H54 (cell line): ENCODE data around the gene PCF11.

Experiments
- DNase-seq: peaks from one replicate; pipeline ENCODE4 v3.0.0; 2011; ENCODE audit warnings: low spot score, mixed read lengths; ENCODE audit not compliant: insufficient read length
- FAIRE-seq: peaks from 3 replicates; lab custom pipeline; 2011; peaks lifted over from hg19 to GRCh38; lab: Jason Lieb, UNC
- POLR2A ChIP-seq: IDR thresholded peaks from 2 replicates; pipeline ENCODE4 v1.6.1; 2011; ENCODE audit warnings: low read depth, mild to moderate bottlenecking, low read length

The PCF11 gene

DNA sequence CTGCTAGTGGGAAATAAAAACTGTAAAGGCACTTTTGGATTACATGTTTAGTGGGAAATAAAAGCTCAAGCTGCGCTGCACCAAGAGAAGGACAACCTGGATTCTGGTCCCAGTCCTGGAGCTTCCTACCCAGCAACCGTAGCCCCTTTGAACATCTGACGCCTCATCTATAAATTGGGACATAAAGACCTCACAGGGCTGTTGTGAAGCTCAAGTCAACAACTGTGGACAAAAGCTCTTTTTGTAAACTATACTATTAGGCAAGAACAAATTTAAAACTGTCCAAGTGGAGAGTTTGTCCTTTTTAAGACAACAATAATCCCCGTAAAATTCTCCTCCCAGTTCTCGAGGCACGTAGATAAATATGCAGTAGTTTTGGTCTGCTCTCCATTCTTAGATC is 17.6 kb upstream of the PCF11 start:
- no peak for TF ChIP-seq POLR2A
- FAIRE-seq: no peak
- DNase-seq: no peak

DNA sequence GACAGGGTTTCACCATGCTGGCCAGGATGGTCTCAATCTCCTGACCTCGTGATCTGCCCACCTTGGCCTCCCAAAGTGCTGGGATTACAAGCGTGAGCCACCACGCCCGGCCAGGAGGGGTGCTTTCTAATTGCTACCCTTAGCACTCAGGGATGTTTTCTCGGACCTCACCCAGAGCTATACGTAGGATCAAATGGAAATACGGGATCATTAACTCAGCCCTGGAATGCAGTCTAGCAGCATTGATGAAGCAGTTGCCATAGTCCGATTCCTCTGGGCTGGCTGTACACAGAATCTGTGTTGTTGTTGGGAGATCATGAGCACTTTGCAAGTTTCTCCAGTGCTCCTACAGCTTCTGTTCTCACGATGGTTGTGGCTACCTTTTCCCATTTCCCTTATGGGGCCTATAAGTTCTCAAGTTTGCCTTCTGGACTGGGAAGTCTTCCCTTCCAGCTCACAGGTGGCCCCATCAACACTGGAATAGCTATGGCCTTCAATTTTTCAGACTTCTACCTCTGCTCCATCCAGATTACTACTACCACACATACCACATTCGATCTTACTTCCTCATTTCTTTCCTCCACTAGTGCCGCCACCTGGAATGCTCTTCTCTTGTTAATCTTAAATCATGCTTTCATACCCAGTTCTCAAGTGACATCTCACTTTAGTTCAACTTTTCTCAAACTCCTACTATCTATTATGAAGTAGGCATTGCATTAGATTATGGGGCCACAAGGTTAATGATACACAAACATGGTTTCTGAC is 16.1 kb upstream of the PCF11 start:
- FAIRE-seq (no peak), DNase-seq (no peak)
- no peak for TF ChIP-seq POLR2A

DNA sequence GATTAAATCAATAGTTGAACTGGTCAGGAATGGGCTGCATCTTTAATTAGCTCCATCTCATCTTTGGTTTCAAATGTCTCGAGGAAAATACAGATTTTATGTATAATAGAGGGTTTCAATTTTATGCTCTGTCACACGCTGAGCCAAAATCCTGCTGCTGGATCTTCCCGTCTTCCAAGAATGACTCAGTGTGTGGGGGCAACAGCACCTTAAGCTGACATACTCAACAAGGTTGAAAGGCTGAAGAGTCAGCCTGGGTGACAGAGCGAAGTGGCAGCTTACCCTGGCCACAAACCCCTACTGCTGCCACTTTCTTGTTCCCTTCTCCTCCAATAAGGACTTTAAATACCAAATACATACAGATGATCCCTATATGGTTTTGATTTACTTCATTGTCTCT is 9.0 kb upstream of the PCF11 start:
- FAIRE-seq: peak; percentile 23
- no peak for DNase-seq
- TF ChIP-seq POLR2A: no peak

DNA sequence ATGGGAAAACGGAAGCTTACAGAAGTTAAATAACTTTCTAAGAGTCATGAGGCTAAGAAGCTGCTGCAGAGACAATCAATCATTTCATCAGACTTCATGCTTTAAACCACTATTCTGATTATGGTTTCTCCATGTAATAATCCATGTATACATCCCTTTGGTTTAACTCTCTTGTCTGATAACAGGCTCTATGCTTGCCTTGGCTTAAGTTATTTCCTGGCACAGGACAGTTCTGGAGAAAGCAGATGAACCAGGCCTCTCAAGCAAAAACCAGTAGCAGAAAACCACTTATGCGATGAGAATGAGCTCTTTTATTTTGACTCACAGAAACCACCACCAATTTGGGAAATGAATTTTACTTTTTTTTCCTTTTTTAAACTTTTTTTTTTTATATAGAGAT is 6.5 kb upstream of the PCF11 start:
- DNase-seq: no peak
- no peak for TF ChIP-seq POLR2A
- FAIRE-seq: no peak

DNA sequence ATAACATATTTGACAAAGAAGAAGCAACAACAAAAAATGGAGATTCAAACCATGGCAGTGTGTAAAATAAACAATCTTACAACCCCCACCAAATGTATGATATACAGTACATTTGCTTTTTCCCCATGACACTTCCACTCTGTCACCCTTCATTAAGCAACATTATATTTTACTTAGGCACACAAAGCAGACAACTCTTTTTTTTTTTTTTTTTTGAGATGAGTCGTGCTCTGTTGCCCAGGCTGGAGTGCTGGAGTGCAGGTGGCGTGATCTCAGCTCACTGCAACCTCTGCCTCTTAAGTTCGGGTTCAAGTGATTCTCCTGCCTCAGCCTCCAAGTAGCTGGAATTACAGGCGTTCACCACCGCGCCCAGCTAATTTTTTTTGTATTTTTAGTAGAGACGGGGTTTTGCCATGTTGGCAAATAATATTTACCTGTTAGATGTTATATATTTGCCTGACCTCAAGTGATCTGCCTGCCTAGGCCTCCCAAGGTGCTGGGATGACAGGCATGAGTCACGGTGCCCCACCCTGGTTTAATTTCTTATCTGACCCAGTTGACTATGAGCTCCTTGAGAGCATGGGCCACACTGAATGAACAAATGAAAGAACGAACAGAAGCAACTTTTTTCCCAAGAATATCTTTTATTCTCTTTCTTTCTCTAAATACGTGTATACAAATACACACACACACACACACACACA is 5.5 kb upstream of the PCF11 start:
- no peak for DNase-seq
- FAIRE-seq: peak; percentile 50
- no peak for TF ChIP-seq POLR2A

DNA sequence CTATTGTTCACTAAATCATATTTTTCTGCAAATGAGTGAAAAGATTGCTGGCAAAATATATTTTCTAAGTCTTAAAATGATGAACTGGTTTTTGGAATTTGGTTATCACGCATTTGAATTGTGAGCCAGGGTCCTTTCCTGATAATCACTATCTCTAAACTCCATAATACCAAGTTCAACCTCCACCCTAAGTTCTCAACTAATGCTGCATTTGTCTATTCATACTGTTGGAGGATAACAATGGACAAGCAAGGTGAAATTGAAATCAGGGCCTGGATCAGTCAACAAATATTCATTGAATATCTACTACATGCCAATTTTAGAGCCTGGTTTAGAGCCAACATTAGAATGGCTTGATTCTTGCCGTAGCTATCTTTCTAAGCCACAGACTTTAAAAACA is 4.7 kb upstream of the PCF11 start:
- no peak for TF ChIP-seq POLR2A
- FAIRE-seq: no peak
- DNase-seq: no peak

DNA sequence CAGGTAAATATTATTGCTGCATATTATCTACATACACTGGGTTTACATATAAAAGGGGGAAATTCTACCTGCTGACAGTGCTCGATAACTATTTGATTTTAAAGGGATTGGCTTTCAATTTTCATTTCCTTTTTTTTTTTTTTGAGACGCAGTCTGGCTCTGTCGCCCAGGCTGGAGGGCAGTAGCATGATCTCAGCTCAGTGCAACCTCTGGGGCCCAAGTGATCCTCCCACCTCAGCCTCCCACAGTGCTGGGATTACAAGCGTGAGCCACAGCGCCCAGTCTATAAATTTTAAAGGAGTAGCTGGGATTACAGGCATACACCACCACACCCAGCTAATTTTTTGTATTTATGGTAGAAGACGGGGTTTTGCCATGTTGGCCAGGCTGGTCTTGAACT is 3.2 kb upstream of the PCF11 start:
- FAIRE-seq: no peak
- DNase-seq: no peak
- TF ChIP-seq POLR2A: no peak

DNA sequence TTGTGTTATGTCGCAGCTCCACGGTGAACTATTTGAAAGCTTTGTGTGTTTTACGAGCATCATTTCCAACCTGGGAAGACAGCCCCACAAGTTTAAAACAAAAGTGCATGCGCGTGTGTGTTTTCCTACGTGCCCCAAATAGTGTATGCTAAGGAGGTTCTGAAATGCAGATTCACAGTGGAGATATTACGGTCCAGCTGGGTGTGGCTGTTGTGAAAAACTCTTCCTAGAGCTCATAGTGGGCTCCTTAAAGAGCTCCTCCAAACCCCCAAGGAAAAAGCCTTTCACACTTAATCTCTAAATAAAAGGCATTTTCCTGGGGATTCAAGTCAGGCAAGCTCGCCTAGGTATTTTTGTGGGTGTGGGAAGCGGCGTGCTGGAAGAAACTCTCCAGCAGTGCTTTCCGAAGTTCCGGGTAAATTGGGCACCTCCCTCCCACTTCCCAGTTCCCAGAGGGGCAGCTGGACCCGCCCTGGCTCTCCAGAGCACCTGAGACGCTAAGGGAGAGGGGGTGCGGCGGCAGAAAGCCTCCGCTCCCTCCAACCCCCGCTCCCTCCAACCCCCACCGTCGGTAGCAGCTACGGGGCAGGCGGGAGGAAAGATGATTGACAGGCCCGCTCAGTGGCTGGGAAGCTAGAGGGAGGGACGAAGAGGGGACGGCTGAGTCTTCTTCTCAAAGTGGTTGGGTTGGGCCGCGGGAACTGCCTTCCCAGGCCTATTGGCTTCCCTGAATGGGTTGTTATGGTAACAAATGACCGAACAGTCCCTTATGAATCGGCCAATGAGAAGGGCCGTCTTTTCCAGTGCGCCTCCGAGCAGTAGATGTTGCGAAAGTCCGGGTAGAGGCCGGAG is 561 bp upstream of the PCF11 start:
- DNase-seq: peak; percentile 91
- FAIRE-seq: peak; percentile 99

DNA sequence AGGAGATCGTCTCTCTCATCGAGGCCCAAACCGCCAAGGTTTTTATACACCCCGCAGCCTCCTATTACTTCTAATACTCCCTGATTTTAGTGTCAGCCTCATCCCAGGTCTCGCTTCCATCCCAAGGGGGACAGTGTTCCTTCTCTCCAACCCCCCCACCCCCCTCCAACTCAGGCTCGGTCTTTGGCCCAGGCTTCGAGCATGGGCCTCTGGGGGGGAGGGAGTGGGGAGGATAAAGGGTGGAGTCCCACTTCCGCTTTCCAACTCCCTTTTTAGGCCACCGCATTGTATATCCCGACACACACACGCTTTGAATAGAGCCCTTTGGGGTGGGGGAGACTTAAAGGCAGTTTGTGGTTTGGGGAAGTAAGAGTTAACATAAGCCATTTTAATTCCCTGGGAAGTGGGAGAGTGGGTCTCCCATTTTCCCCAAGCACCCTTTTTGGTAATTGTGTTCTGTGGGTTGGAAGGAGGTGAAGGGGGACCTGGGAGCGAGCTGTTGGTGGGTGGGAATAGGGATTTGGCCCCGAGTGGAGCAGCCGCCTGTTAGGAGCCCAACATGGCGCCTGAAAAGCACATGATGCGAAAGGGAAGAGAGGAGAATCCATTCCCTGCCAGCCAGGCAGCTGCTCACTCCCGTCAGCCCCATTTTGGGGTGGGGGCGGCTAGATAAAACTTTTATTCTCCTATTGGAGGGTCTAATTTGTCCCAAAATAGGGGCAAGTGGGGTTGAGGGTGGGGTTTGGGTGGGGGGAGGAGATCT is 844 bp downstream of the PCF11 start:
- peak; percentile 20; the same call in 1 of the 2 replicates for TF ChIP-seq POLR2A
- FAIRE-seq: no peak
- no peak for DNase-seq

More for the DNA sequence above, 561 bp upstream of the PCF11 start:
- TF ChIP-seq POLR2A: peak; percentile 62

DNA sequence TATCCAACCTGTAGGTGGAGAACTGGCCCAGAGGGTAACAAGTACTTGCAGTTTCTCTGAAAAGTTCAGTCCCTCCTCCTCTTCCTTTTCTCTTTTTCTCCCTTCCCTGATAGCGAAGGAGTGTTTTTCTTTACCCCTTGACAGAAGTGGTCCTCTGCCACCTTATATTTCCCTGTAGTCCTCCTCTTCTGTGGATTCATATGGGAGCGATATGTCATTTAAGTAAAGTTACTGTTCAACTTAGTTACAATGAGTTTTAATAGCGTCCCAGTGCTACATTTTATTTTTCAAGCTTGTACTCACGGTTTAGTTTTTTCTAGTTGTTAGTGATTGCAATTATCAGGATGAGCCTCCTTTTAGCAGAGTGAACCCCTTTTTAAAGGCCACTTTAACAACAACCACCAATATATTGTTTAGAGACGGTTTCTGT is 1.4 kb downstream of the PCF11 start:
- FAIRE-seq: peak; percentile 20
- DNase-seq: no peak
- no peak for TF ChIP-seq POLR2A

DNA sequence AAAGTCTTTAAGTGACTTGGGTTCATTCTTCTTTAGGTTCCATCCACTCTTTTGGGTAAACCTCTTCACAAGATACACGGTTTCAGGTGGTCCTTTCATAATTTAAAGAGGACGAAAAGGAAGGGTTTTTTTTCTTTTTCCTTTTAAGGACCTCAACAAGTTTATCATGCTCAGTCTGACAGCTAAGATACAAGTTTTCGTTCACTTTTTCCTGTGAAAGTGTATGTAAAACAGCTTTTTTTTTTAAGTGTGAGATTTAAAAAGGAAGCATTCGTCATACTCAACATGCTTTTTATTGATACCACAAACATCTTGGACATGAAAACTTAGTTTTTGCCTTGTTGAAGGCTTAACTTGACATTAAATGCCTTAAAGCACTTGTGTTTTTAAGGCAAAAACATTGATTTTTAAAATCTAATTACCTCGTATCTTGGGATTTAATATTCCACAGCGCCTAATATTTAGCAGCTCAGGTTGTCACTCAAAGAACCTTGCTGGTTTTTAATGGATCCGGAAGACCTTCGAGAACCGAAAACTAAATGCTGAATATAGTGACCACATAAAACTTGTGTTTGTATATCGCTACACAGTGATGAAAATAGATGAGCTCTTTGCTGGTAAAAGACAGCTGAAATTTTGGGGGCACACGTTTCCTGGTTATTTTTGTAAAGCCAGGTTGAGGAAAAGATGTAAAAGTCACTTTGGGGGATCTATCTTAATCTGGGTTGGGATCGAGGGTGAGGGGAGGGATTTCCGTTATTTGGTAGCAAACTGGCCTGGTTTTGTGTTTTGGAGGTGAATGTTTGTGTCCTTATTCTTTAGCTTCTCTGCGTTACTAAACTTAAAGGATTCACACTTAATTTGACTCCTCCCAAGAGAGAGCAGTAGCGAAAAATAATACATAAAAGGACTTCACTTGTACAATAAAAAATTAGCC is 2.3 kb downstream of the PCF11 start:
- DNase-seq (no peak), FAIRE-seq (no peak)
- TF ChIP-seq POLR2A: no peak
